Panc1 (cell line): ENCODE results near the gene GSG1L. TPM values are rescaled to one million over a fixed set of nuclear protein-coding genes. Genes with fewer than 3 reads are reported as not detected.

ENCODE experiments used
- ATAC-seq: fragments of 200-7000 bp; cut with Tn5 transposase; 2 replicates; pipeline ENCODE4 v1.9.1; 2020; ENCODE audit warnings: mild to moderate bottlenecking, moderate library complexity
- BruUV-seq: library from RNA; stranded (reverse); fragments of 400-500 nt; replicated peaks from 2 replicates; lab custom pipeline; 2021; lab: Mats Ljungman, UMichigan
- CTCF ChIA-PET: fragments of 300-600 bp; sonication (Branson Sonifier 250); formaldehyde crosslinking; loops from one replicate; lab custom pipeline; 2022; ENCODE audit warnings: antibody characterized with exemption; lab: Charles Lee
- POLR2A ChIA-PET: fragments of 300-600 bp; sonication (Branson Sonifier 250); formaldehyde crosslinking; loops from one replicate; lab custom pipeline; 2022; ENCODE audit warnings: antibody characterized with exemption; lab: Charles Lee
- DNase-seq: peaks from one replicate; pipeline ENCODE4 v3.0.0-alpha.2; 2010; ENCODE audit warnings: low read depth, low spot score
- H3K27ac ChIP-seq: 2 replicates; pipeline ENCODE4 v1.5.1; 2011; ENCODE audit warnings: mild to moderate bottlenecking, low read length, inconsistent platforms
- H3K27me3 ChIP-seq: fragments of 200-500 bp; sonication (Bioruptor generic); 2 replicates; pipeline ENCODE4 v1.6.0; 2014; ENCODE audit warnings: low read length, inconsistent platforms; ENCODE audit not compliant: control insufficient read depth, insufficient read depth
- H3K36me3 ChIP-seq: fragments of 200-500 bp; sonication (Bioruptor generic); 2 replicates; pipeline ENCODE4 v1.5.1; 2014; ENCODE audit warnings: inconsistent platforms, mild to moderate bottlenecking, low read length, moderate library complexity; ENCODE audit not compliant: control insufficient read depth, insufficient read depth
- H3K4me1 ChIP-seq: 2 replicates; pipeline ENCODE4 v1.5.1; 2011; ENCODE audit warnings: inconsistent platforms, mild to moderate bottlenecking, low read length, moderate library complexity; ENCODE audit not compliant: control insufficient read depth, insufficient read depth
- H3K4me3 ChIP-seq, 2 experiments: 2 replicates each; pipeline ENCODE4 v1.5.1; 2011 to 2012; ENCODE audit warnings: low read depth in 2 of 2, low read length in 2 of 2, mild to moderate bottlenecking in 2 of 2, inconsistent platforms in 1 of 2, moderate library complexity in 1 of 2
- H3K9me3 ChIP-seq: fragments of 200-500 bp; sonication (Bioruptor generic); 2 replicates; pipeline ENCODE4 v1.5.1; 2014; ENCODE audit warnings: low read depth, mild to moderate bottlenecking, inconsistent platforms, low read length, moderate library complexity; ENCODE audit not compliant: control insufficient read depth, insufficient read depth
- POLR2AphosphoS5 ChIP-seq: IDR thresholded peaks from 2 replicates; pipeline ENCODE4 v1.6.1; 2012; ENCODE audit warnings: mild to moderate bottlenecking, low read depth, low read length, moderate library complexity
- REST ChIP-seq, 2 experiments: IDR thresholded peaks; 2 replicates each; pipeline ENCODE4 v1.6.1; 2011 to 2012; ENCODE audit warnings: low read depth in 2 of 2, control low read depth in 1 of 2, low read length in 1 of 2, mild to moderate bottlenecking in 1 of 2, moderate library complexity in 1 of 2; ENCODE audit not compliant: insufficient read depth in 1 of 2
- SIN3A ChIP-seq: IDR thresholded peaks from 2 replicates; pipeline ENCODE4 v1.6.1; 2012; ENCODE audit warnings: low read depth, mild to moderate bottlenecking, low read length, moderate library complexity, borderline replicate concordance; ENCODE audit not compliant: insufficient read depth
- TCF7L2 ChIP-seq: IDR thresholded peaks from 2 replicates; pipeline ENCODE4 v1.6.1; 2011; ENCODE audit warnings: mild to moderate bottlenecking, low read depth, low read length, inconsistent platforms
- in situ Hi-C: cut with HindIII; loops from 2 replicates; pipeline ENCODE4 v1.10.0; 2016; ENCODE audit warnings: low sequenced_read_pairs, low pct_unique_long_range_greater_than_20kb
- intact Hi-C: fragments of 100-400 bp; cut with micrococcal nuclease; formaldehyde crosslinking; loops from one replicate; pipeline ENCODE4 v1.10.0; 2022; ENCODE audit not compliant: unreplicated experiment
- total RNA-seq: library from RNA; stranded (reverse); gene quantifications from one replicate; pipeline ENCODE4 v1.2.1, GENCODE V29; 2021; ENCODE audit not compliant: unreplicated experiment
- TF ChIP-seq, protein P1 (sequence below): fragments of 450-650 bp; IDR thresholded peaks from 2 replicates; pipeline ENCODE4 v1.5.1; 2017; ENCODE audit warnings: mild to moderate bottlenecking

Gene GSG1L
- total RNA-seq, 1 experiment from 2014 or later: 0.08 TPM

GRCh38 chr16:28101533-28101890, 38.0 kb upstream of the GSG1L start:
- DNase-seq: no peak
- H3K4me3 ChIP-seq: no peak overlapping the region
- H3K9me3 ChIP-seq: no peaks in the 10 kb centered on the region
- ATAC-seq: no peak
- TF ChIP-seq SIN3A (no peak), POLR2AphosphoS5 (no peak), TCF7L2 (no peak), REST (IDR thresholded peaks at IDR 0.05; ENCODE audit: insufficient read depth in 1 of 2, low read depth in 2 of 2, low read length in 1 of 2) (no peak)
- TF ChIP-seq, protein P1, sequence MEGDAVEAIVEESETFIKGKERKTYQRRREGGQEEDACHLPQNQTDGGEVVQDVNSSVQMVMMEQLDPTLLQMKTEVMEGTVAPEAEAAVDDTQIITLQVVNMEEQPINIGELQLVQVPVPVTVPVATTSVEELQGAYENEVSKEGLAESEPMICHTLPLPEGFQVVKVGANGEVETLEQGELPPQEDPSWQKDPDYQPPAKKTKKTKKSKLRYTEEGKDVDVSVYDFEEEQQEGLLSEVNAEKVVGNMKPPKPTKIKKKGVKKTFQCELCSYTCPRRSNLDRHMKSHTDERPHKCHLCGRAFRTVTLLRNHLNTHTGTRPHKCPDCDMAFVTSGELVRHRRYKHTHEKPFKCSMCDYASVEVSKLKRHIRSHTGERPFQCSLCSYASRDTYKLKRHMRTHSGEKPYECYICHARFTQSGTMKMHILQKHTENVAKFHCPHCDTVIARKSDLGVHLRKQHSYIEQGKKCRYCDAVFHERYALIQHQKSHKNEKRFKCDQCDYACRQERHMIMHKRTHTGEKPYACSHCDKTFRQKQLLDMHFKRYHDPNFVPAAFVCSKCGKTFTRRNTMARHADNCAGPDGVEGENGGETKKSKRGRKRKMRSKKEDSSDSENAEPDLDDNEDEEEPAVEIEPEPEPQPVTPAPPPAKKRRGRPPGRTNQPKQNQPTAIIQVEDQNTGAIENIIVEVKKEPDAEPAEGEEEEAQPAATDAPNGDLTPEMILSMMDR: no peak
- BruUV-seq: no TSS peak
- intact Hi-C loops: no loop called here
- no peak overlapping the region for H3K27ac ChIP-seq
- no peaks in the 10 kb centered on the region for H3K27me3 ChIP-seq
- CTCF ChIA-PET: no interaction called here
- in situ Hi-C loops: no loop called here
- POLR2A ChIA-PET: no interaction called here
- peaks cover 19% of the 10 kb centered on the region for H3K36me3 ChIP-seq
- H3K4me1 ChIP-seq: no peaks in the 10 kb centered on the region

DNA sequence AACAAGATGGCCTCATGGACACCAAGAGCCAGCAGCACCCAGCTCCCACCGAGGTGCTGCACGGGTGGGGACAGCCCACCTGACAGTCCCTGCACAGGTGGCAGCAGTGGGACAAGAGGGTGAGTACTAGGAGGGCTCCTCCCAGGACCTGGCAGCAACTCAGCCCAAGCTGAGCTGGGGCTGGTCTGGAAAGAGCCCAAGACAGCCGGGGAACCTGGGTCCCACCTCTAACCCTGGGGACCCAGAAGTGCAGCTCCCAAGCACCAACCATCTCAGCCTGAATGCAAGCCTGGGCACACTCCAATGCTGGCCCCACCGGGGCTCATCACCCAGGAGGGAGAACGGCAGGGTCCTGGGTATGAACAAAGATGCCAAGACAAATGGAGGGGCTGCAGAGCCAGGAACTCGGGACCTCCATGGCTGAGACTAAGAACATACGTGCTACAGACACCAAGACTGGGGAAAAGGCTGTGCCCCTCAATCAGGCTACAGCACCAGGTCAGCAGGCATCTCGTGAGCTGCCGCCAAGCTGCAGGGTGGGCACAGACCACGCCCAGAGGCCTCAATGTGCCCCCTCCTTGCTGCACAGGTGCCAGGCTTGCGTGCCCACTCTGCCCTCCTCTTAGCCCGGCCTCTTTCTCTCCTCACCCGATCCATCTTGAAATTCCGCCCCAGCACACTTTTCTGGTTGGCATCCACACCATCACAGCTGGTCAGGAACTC, 37.5 kb upstream of the GSG1L start:
- no peaks in the 10 kb centered on the region for H3K27me3 ChIP-seq
- BruUV-seq: no TSS peak
- peaks cover 14% of the 10 kb centered on the region for H3K36me3 ChIP-seq
- no peaks in the 10 kb centered on the region for H3K9me3 ChIP-seq
- CTCF ChIA-PET: no interaction called here
- no peak for ATAC-seq
- POLR2A ChIA-PET: no interaction called here
- TF ChIP-seq SIN3A (no peak), REST (IDR thresholded peaks at IDR 0.05; ENCODE audit: insufficient read depth in 1 of 2, low read depth in 2 of 2, low read length in 1 of 2) (no peak), POLR2AphosphoS5 (no peak), TCF7L2 (no peak)
- TF ChIP-seq, protein P1: no peak
- intact Hi-C loops: no loop called here
- in situ Hi-C loops: no loop called here
- H3K4me3 ChIP-seq: no peak overlapping the region
- no peak overlapping the region for H3K27ac ChIP-seq
- no peak for DNase-seq
- H3K4me1 ChIP-seq: no peaks in the 10 kb centered on the region
